B cell (primary cell): Measurements from ENCODE around the gene QRICH1.

Experiments used
- EZH2 ChIP-seq: IDR thresholded peaks from 2 replicates; pipeline ENCODE4 v1.6.1; 2012; ENCODE audit warnings: borderline replicate concordance, low read depth, mild to moderate bottlenecking, moderate library complexity, low read length; ENCODE audit not compliant: insufficient read depth, poor library complexity, severe bottlenecking
- TF ChIP-seq, protein P1 (sequence below): fragments of 200-600 bp; IDR thresholded peaks from one replicate; pipeline ENCODE4 v1.8.0; 2022; ENCODE audit warnings: antibody characterized with exemption, mild to moderate bottlenecking

DNA sequence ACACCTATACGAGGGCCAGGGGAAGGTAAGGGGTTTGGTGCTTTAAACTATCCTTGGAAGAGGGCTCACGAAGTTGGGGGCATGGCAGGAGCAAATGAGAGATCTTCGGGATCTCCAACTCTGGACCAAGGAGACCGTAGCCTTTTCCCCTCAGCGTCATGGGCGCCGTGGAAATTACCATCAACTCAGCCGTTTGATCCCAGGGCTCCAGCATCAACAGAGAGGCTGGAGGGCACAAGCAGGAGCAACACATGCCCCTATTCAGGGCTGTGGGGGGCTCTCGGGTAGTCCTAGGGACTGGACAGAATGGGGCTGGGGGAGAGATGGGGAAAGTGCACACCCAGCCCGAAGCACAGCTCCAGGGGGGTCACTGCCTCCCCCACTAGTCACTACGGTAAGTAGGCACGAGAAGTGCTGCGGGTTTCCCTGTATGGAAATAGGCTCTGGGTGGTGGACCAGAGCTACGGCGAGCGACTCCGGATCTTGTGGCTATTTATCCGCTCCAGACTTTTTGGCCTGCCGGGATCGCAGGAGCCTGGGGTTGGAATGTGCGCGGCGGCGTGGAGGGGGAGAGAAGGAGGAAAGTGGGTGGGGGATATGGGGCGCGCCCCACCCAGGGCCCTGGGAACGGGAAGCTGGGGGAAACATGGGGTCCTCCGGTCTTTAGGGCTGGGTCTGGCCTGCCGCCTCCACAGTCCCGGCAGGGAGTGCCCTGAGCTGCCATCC is 39.5 kb upstream of the QRICH1 start:
- TF ChIP-seq, protein P1, sequence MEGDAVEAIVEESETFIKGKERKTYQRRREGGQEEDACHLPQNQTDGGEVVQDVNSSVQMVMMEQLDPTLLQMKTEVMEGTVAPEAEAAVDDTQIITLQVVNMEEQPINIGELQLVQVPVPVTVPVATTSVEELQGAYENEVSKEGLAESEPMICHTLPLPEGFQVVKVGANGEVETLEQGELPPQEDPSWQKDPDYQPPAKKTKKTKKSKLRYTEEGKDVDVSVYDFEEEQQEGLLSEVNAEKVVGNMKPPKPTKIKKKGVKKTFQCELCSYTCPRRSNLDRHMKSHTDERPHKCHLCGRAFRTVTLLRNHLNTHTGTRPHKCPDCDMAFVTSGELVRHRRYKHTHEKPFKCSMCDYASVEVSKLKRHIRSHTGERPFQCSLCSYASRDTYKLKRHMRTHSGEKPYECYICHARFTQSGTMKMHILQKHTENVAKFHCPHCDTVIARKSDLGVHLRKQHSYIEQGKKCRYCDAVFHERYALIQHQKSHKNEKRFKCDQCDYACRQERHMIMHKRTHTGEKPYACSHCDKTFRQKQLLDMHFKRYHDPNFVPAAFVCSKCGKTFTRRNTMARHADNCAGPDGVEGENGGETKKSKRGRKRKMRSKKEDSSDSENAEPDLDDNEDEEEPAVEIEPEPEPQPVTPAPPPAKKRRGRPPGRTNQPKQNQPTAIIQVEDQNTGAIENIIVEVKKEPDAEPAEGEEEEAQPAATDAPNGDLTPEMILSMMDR = no peak
- TF ChIP-seq EZH2 = no peak
